Subcutaneous abdominal adipose tissue (tissue), 5 donors: ENCODE measurements around the gene LRRC8D.

ENCODE experiments used
- H3K27ac ChIP-seq: one replicate; pipeline ENCODE4 v1.7.0; 2013; ENCODE audit warnings: low read depth, mild to moderate bottlenecking, inconsistent platforms, low read length, moderate library complexity
- H3K27me3 ChIP-seq, 5 donors: one replicate each; pipeline ENCODE4 v1.7.0; 2013; ENCODE audit warnings: low read length in 5 of 5, inconsistent platforms in 1 of 5; ENCODE audit not compliant: control insufficient read depth in 5 of 5, insufficient read depth in 4 of 5
- H3K36me3 ChIP-seq, 5 donors: one replicate each; pipeline ENCODE4 v1.7.0; 2013; ENCODE audit warnings: low read length in 5 of 5; ENCODE audit not compliant: control insufficient read depth in 5 of 5, insufficient read depth in 5 of 5
- H3K4me1 ChIP-seq, 5 donors: one replicate each; pipeline ENCODE4 v1.7.0; 2013; ENCODE audit warnings: low read length in 5 of 5, mild to moderate bottlenecking in 3 of 5, moderate library complexity in 1 of 5; ENCODE audit not compliant: control insufficient read depth in 5 of 5, insufficient read depth in 5 of 5
- H3K4me3 ChIP-seq, 5 donors: one replicate each; pipeline ENCODE4 v1.7.0; 2013; ENCODE audit warnings: low read length in 5 of 5, low read depth in 1 of 5
- H3K9ac ChIP-seq, 5 donors: one replicate each; pipeline ENCODE4 v1.7.0; 2013; ENCODE audit warnings: low read length in 5 of 5, mild to moderate bottlenecking in 4 of 5, moderate library complexity in 3 of 5
- H3K9me3 ChIP-seq, 5 donors: one replicate each; pipeline ENCODE4 v1.7.0; 2013; ENCODE audit warnings: low read length in 5 of 5; ENCODE audit not compliant: control insufficient read depth in 5 of 5
- donor health status: healthy.
- donor health status: healthy.
- donor health status: healthy.
- donor health status: healthy.
- donor health status: healthy.

Gene LRRC8D

GRCh38 chr1:89880679-89881078 is 59.8 kb downstream of the LRRC8D start:
- Histone ChIP-seq H3K27me3 (no peaks in the 10 kb centered on the region), H3K9ac (no peak overlapping the region), H3K36me3 (no peaks in the 10 kb centered on the region), H3K4me1 (peaks cover 0 to 7% (median 0%) of the 10 kb centered on the region in 5 donors), H3K4me3 (no peak overlapping the region), H3K9me3 (peaks cover 0 to 10% (median 5%) of the 10 kb centered on the region in 5 donors), H3K27ac (no peak overlapping the region)

GRCh38 chr1:89881415-89882058 is 60.7 kb downstream of the LRRC8D start:
- H3K9ac ChIP-seq: no peak overlapping the region
- H3K27ac ChIP-seq: no peak overlapping the region
- H3K4me3 ChIP-seq: no peak overlapping the region
- H3K4me1 ChIP-seq: peaks cover 0 to 7% (median 0%) of the 10 kb centered on the region in 5 donors
- H3K27me3 ChIP-seq: no peaks in the 10 kb centered on the region
- peaks cover 0 to 10% (median 5%) of the 10 kb centered on the region in 5 donors for H3K9me3 ChIP-seq
- H3K36me3 ChIP-seq: no peaks in the 10 kb centered on the region

- no peak overlapping the region for H3K4me3 ChIP-seq
- no peaks in the 10 kb centered on the region for H3K36me3 ChIP-seq
- no peak overlapping the region for H3K27ac ChIP-seq
- peaks cover 0 to 10% (median 5%) of the 10 kb centered on the region in 5 donors for H3K9me3 ChIP-seq
- no peaks in the 10 kb centered on the region for H3K27me3 ChIP-seq
- H3K4me1 ChIP-seq: peaks cover 0 to 7% (median 0%) of the 10 kb centered on the region in 5 donors
- H3K9ac ChIP-seq: no peak overlapping the region
Observed at GRCh38 chr1:89882348-89883029, 61.7 kb downstream of the LRRC8D start.

GRCh38 chr1:89883030-89883379 is 62.2 kb downstream of the LRRC8D start:
- peaks cover 0 to 10% (median 5%) of the 10 kb centered on the region in 5 donors for H3K9me3 ChIP-seq
- H3K27ac ChIP-seq: no peak overlapping the region
- no peaks in the 10 kb centered on the region for H3K36me3 ChIP-seq
- peaks cover 0 to 7% (median 0%) of the 10 kb centered on the region in 5 donors for H3K4me1 ChIP-seq
- H3K4me3 ChIP-seq: no peak overlapping the region
- H3K9ac ChIP-seq: no peak overlapping the region
- H3K27me3 ChIP-seq: no peaks in the 10 kb centered on the region

- peaks cover 0 to 10% (median 5%) of the 10 kb centered on the region in 5 donors for H3K9me3 ChIP-seq
- H3K36me3 ChIP-seq: no peaks in the 10 kb centered on the region
- H3K4me3 ChIP-seq: no peak overlapping the region
- H3K4me1 ChIP-seq: peaks cover 0 to 7% (median 0%) of the 10 kb centered on the region in 5 donors
- H3K9ac ChIP-seq: no peak overlapping the region
- H3K27ac ChIP-seq: no peak overlapping the region
- H3K27me3 ChIP-seq: no peaks in the 10 kb centered on the region
Observed at GRCh38 chr1:89884718-89885596, 64.1 kb downstream of the LRRC8D start.

- no peaks in the 10 kb centered on the region for H3K27me3 ChIP-seq
- peaks cover 0 to 7% (median 0%) of the 10 kb centered on the region in 5 donors for H3K4me1 ChIP-seq
- H3K9ac ChIP-seq: no peak overlapping the region
- no peaks in the 10 kb centered on the region for H3K9me3 ChIP-seq
- peaks cover 0 to 4% (median 0%) of the 10 kb centered on the region in 5 donors for H3K36me3 ChIP-seq
- no peak overlapping the region for H3K4me3 ChIP-seq
- no peak overlapping the region for H3K27ac ChIP-seq
Observed at GRCh38 chr1:89887270-89887669, 66.4 kb downstream of the LRRC8D start.

- H3K9ac ChIP-seq: no peak overlapping the region
- peaks cover 0 to 4% (median 0%) of the 10 kb centered on the region in 5 donors for H3K36me3 ChIP-seq
- H3K27ac ChIP-seq: no peak overlapping the region
- no peaks in the 10 kb centered on the region for H3K27me3 ChIP-seq
- H3K9me3 ChIP-seq: no peaks in the 10 kb centered on the region
- H3K4me3 ChIP-seq: no peak overlapping the region
- H3K4me1 ChIP-seq: peaks cover 0 to 7% (median 0%) of the 10 kb centered on the region in 5 donors
Observed at GRCh38 chr1:89887713-89888112, 66.9 kb downstream of the LRRC8D start.

GRCh38 chr1:89888480-89889322 is 67.9 kb downstream of the LRRC8D start:
- no peak overlapping the region for H3K27ac ChIP-seq
- H3K9ac ChIP-seq: no peak overlapping the region
- H3K9me3 ChIP-seq: no peaks in the 10 kb centered on the region
- peaks cover 0 to 4% (median 0%) of the 10 kb centered on the region in 5 donors for H3K36me3 ChIP-seq
- peaks cover 0 to 7% (median 0%) of the 10 kb centered on the region in 5 donors for H3K4me1 ChIP-seq
- no peaks in the 10 kb centered on the region for H3K27me3 ChIP-seq
- H3K4me3 ChIP-seq: no peak overlapping the region

GRCh38 chr1:89889323-89889615 is 68.4 kb downstream of the LRRC8D start:
- peaks cover 0 to 4% (median 0%) of the 10 kb centered on the region in 5 donors for H3K36me3 ChIP-seq

More at GRCh38 chr1:89889323-89889615, 68.4 kb downstream of the LRRC8D start:
- no peak overlapping the region for H3K9ac ChIP-seq
- H3K4me1 ChIP-seq: peaks cover 0 to 7% (median 0%) of the 10 kb centered on the region in 5 donors
- H3K27me3 ChIP-seq: no peaks in the 10 kb centered on the region
- H3K4me3 ChIP-seq: no peak overlapping the region
- no peaks in the 10 kb centered on the region for H3K9me3 ChIP-seq
- no peak overlapping the region for H3K27ac ChIP-seq
